Measurements from ENCODE around the gene KLHL29.

- no peak for TF ChIP-seq POLR2A (IDR thresholded peaks at IDR 0.05)
- no peak for TF ChIP-seq CTCF (IDR thresholded peaks at IDR 0.05)
Measured at GRCh38 chr2:23753291-23754010, 368.5 kb downstream of the KLHL29 start.

All from ovary (tissue), 3 donors.